ENCODE results near the gene KIF6.

- no peak for TF ChIP-seq POLR2A (IDR thresholded peaks at IDR 0.05)
- TF ChIP-seq, protein P1, sequence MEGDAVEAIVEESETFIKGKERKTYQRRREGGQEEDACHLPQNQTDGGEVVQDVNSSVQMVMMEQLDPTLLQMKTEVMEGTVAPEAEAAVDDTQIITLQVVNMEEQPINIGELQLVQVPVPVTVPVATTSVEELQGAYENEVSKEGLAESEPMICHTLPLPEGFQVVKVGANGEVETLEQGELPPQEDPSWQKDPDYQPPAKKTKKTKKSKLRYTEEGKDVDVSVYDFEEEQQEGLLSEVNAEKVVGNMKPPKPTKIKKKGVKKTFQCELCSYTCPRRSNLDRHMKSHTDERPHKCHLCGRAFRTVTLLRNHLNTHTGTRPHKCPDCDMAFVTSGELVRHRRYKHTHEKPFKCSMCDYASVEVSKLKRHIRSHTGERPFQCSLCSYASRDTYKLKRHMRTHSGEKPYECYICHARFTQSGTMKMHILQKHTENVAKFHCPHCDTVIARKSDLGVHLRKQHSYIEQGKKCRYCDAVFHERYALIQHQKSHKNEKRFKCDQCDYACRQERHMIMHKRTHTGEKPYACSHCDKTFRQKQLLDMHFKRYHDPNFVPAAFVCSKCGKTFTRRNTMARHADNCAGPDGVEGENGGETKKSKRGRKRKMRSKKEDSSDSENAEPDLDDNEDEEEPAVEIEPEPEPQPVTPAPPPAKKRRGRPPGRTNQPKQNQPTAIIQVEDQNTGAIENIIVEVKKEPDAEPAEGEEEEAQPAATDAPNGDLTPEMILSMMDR (IDR thresholded peaks at IDR 0.05): no peak
These were observed 40.3 kb downstream of the KIF6 start for GRCh38 chr6:39684790-39685488.

Data from uterus (tissue), 2 donors.